ENCODE measurements around the gene CEP83.
"Not testable (repeated sequence)": the region's sequence is repeated elsewhere in the genome, so short reads cannot be mapped to it uniquely, and the experiment has no call there.

CEP83 gene

GRCh38 chr12:94429633-94430032, 30.0 kb downstream of the CEP83 start:
- DNase-seq = no peak

- DNase-seq = no peak
Measured at GRCh38 chr12:94429191-94429590, 30.5 kb downstream of the CEP83 start.

DNA sequence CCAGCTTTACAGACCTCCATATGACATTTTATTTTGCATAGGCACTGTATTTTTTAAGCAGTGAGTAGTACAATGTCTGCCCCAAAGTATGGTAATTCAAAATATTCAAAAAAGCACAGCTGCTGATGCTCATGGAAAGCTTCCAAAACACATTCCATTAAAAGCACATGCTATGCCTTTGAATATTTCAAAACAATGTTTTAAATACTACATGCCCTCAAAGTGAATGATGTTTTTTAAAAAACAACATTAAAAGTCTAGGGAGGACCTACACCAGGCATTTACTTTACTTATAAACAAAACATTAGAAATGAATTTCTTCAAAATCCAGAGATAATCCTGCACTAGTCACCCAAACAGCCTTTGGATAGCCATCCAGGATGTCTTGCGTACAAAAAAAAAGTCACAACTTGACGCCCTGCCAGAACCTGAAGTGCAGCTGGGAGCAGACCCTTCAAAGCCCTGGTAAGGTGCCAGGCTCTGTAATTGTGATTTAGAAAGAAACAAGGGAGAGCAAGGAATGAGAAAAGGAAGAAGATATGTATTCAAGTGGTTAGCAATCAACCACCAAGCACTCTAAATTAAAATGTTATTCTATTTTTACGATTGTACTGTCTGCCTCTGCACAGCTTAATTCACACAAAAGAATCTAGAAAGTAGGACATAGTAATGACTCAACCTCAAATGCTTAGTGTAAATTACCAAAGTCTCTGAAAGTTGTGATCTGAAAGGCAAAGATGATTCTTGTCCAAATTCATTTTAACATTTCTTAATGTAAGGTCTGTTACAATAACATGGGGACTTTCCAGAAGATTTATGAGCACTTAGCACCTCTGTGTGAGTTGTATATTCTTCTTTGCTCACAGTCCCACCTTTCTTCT, 31.9 kb downstream of the CEP83 start:
- DNase-seq = no peak

GRCh38 chr12:94426049-94426448, 33.6 kb downstream of the CEP83 start:
- DNase-seq = no peak

GRCh38 chr12:94424830-94425229, 34.8 kb downstream of the CEP83 start:
- not testable (repeated sequence) for DNase-seq

DNA sequence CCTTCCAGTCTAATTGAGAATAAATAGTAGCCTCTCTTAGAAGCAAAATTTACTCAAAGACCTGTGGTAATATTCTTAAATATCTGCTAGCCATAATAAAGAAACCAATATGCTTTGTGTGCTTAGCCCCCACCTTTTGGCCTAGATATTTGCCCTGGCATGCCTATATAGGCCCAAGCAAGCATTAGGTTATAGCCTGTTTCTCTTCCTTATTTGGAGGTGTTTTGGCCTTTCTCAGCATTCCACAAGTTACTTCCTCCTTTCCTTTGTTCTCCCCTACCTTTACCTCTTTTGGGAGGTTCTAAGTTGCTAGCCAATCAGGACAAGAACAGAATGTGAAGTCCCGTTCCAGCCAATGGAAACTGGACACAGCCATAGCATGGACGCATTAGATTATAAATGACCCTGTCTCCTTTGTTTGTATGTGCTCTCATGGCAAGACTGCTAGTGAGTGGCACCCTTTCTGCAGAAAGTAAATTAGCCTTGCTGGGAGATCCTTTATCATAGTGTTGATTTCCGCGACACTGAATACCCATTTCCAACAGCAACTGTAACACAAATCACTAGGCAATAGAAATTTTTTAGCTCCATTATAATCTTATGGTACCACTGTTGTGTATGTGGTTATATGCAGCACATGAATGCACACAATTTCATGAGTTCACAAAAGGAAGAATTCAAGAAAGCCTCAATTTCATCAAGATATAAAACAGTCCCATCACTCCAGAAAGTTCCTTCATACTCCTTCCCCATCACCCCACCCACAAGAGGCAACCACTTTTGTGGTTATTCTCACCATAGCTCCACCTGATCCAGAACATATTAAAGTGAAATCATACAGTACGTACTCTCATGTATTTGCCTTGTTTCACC, 37.6 kb downstream of the CEP83 start:
- no peak for DNase-seq

- DNase-seq = no peak
Measured at GRCh38 chr12:94418517-94418916, 41.1 kb downstream of the CEP83 start.

- DNase-seq = no peak
Measured at GRCh38 chr12:94416613-94417012, 43.1 kb downstream of the CEP83 start.

DNA sequence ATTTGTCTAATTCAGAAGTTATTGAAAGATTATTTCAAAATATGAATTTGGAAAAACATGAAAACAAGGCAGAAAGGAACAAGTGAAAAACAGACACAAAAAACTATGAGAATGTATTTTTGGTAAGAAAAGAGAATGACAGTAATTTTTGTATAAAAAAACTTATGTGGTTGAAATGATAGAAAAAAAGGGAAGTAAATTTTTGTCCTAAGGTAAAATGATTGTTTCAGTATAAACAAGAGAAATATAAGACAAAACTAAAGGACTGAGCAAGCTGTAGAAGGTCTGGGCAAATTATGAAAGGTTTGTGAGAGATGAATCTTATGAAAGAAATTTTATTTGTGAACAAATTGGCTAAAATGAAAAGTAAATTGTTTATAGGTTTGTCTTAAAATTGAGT, 44.6 kb downstream of the CEP83 start:
- no peak for DNase-seq

DNA sequence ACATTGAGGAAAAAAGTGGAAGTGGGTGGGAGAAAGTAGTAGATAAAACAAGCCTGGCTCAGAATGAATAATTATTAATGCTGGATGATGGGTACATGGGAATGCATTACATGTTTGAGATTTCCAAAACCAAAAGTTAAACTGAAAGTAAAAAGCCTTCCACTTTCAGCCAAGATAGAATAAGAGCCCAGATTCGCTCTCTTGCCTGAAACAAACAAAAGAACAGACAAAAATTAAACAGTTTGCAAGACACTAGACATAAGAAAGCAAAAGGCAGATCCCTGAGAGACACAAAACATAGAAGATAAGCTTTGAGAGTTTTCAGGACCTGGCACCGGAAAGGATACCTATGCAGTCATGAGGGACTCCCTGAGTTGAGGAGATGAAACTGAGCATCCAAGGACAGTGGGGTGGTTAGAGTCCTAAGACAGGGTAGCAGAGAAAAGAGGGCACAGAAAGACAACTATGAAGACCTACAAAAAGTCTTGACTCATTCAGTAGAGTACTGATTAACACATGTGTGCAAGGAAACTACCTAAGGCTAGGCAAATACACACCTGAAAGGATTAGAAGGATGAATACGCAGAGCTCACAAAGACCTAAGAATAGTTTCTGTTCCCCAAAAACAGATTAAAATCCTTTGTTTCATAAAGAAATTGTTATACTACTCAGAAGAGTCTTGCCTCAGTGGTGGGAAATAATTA, 54.1 kb downstream of the CEP83 start:
- DNase-seq = no peak

GRCh38 chr12:94404854-94405253, 54.8 kb downstream of the CEP83 start:
- no peak for DNase-seq

DNA sequence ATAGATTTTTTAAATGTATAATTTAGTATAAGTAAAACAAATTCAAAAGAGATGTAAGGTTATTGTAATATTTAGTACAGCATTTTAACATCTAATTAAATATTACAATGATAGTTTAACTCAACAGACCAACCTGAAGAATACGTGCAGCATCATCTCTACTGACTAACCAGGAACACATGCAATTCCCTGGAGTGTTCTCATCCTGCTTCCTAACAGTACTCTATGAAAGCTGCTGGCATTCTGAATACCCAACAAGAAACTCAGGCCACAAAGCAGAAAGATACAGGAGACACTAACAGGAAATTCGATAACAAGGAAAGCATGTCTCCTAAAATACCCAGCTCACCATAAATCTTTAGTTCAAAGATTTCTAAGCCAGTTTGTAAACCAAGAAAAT, 58.3 kb downstream of the CEP83 start:
- DNase-seq = no peak

DNA sequence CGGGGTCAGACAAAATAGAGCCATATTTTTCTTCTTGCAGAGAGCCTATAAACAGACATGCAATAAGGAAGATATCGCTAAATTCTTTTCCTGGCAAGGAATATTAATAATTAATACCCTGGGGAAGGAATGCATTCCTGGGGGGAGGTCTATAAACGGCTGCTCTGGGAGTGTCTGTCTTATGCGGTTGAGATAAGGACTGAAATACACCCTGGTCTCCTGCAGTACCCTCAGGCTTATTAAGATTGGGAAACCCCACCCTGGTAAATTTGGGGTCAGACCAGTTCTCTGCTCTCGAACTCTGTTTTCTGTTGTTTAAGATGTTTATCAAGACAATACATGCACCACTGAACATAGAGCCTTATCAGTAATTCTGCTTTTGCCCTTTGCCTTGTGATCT, 61.0 kb downstream of the CEP83 start:
- DNase-seq = not testable (repeated sequence)

GRCh38 chr12:94397401-94397800, 62.3 kb downstream of the CEP83 start:
- DNase-seq = no peak

GRCh38 chr12:94396014-94396413, 63.7 kb downstream of the CEP83 start:
- DNase-seq = not testable (repeated sequence)

DNA sequence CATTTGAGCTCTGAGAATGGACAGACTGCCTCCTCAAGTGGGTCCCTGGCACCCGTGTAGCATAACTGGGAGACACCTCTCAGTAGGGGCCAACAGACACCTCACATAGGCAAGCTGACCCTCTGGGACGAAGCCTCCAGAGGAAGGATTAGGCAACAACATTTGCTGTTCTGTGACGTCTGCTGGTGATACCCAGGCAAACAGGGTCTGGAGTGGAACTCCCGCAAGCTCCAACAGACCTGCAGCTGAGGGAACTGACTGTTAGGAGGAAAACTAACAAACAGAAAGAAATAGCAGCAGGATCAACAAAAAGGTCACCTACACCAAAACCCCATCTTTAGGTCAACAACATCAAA, 69.6 kb downstream of the CEP83 start:
- DNase-seq = no peak

GRCh38 chr12:94389482-94390129, 70.1 kb downstream of the CEP83 start:
- DNase-seq = not testable (repeated sequence)

- DNase-seq = no peak
Measured at GRCh38 chr12:94386422-94386821, 73.2 kb downstream of the CEP83 start.

DNA sequence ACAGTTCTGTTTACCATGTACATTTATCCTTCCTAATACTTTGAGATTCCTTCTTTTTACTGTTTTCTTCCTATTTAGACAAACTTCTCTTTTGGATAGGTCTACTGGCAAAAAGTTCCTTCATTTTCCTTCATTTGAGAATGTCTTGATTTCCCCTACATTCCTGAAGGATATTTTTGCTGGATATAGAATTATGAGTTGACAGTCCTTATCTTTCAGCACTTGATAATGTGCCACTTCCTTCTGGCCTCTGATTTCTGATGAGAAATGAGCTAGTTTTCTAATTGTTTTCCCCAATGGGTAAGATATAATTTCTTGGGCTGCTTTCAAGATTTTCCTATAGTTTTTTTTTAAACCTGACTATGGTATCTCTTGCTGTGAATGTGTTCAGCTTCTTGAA, 75.6 kb downstream of the CEP83 start:
- no peak for DNase-seq

DNA sequence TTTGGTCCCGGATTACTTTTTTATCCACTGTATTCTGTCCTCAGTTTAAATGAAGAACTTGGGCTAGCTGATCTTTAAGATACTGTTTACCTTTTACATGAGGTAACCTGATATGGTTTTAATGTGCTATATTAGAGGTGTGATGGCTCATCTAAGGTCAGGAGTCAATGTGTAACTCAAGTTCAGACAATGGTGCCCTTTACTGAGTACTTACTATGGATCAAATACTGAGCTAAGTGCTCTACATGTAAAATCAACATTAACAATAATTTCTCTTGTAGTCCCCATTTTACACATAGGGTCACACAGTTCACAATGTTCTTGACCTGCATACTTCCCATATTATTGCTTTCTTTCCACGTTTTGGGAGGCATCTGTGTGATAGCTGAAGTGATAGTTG, 79.2 kb downstream of the CEP83 start:
- DNase-seq = no peak

- DNase-seq = no peak
Measured at GRCh38 chr12:94379479-94380113, 80.1 kb downstream of the CEP83 start.

GRCh38 chr12:94377599-94377998, 82.1 kb downstream of the CEP83 start:
- DNase-seq = no peak

All from NCI-H1694 treated with DMSO at 0.1 percent for 48 hours (cell line).